Thyroid gland (tissue), 4 donors: ENCODE results near the gene RAD21L1.

Experiments used
- POLR2A ChIP-seq, 2 donors: fragments of 450-650 bp; IDR thresholded peaks; one replicate each; pipeline ENCODE4 v1.6.1; 2017; ENCODE audit warnings: antibody characterized with exemption in 2 of 2, mild to moderate bottlenecking in 2 of 2, moderate library complexity in 1 of 2
- TF ChIP-seq, protein P1 (sequence below), 6 experiments: fragments of 200-600 bp in 3 of 6; fragments of 450-650 bp in 3 of 6; sonication (generic) in 3 of 6; IDR thresholded peaks; one replicate each; pipeline ENCODE4 v1.5.1; 2016 to 2019; ENCODE audit warnings: antibody characterized with exemption in 6 of 6, mild to moderate bottlenecking in 2 of 6, inconsistent platforms in 1 of 6, moderate library complexity in 1 of 6

DNA sequence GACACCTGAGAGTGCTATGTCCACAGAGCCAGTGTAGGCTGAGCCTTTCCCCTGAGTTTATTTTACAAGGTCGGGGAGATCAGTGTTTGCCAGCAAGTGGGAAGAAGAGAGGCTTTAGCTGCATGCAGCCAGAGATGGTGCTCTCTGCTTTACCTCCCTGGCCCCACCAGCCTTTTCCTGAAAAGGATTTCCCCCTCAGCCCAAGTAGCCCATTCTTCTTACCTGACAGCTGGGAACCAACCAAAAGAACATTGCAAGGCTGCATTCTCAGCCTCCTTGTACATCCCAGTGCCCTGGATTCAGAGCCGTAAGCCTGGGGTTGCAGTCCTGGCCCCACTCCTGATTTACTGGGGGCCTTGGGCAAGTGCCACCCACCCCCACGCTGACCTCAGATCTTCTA, 57.1 kb downstream of the RAD21L1 start:
- TF ChIP-seq, protein P1, sequence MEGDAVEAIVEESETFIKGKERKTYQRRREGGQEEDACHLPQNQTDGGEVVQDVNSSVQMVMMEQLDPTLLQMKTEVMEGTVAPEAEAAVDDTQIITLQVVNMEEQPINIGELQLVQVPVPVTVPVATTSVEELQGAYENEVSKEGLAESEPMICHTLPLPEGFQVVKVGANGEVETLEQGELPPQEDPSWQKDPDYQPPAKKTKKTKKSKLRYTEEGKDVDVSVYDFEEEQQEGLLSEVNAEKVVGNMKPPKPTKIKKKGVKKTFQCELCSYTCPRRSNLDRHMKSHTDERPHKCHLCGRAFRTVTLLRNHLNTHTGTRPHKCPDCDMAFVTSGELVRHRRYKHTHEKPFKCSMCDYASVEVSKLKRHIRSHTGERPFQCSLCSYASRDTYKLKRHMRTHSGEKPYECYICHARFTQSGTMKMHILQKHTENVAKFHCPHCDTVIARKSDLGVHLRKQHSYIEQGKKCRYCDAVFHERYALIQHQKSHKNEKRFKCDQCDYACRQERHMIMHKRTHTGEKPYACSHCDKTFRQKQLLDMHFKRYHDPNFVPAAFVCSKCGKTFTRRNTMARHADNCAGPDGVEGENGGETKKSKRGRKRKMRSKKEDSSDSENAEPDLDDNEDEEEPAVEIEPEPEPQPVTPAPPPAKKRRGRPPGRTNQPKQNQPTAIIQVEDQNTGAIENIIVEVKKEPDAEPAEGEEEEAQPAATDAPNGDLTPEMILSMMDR (IDR thresholded peaks at IDR 0.05), result no peak
- TF ChIP-seq POLR2A (IDR thresholded peaks at IDR 0.05), result no peak
